Upper lobe of right lung (tissue), 1 donor: ENCODE data around the gene HCRTR1. TPM values are rescaled to one million over a fixed set of nuclear protein-coding genes. Genes with fewer than 3 reads are reported as not detected.

Experiments used
- ATAC-seq: fragments of 200-7000 bp; cut with Tn5 transposase; one replicate; pipeline ENCODE4 v1.9.1; 2020; ENCODE audit warnings: mild to moderate bottlenecking, moderate library complexity
- DNase-seq: peaks from one replicate; pipeline ENCODE4 v3.0.0-alpha.2; 2020
- H3K27ac ChIP-seq: fragments of 200-600 bp; one replicate; pipeline ENCODE4 v1.8.0; 2022
- H3K27me3 ChIP-seq: fragments of 200-600 bp; one replicate; pipeline ENCODE4 v1.8.0; 2022; ENCODE audit warnings: mild to moderate bottlenecking
- H3K36me3 ChIP-seq: fragments of 200-600 bp; one replicate; pipeline ENCODE4 v1.8.0; 2022
- H3K4me1 ChIP-seq: fragments of 200-600 bp; one replicate; pipeline ENCODE4 v1.8.0; 2022
- H3K4me3 ChIP-seq: fragments of 200-600 bp; one replicate; pipeline ENCODE4 v1.8.0; 2022; ENCODE audit warnings: mild to moderate bottlenecking
- H3K9me3 ChIP-seq: fragments of 200-600 bp; one replicate; pipeline ENCODE4 v1.8.0; 2022
- CTCF ChIP-seq: fragments of 200-600 bp; IDR thresholded peaks from one replicate; pipeline ENCODE4 v1.8.0; 2022; ENCODE audit warnings: antibody characterized with exemption
- intact Hi-C: fragments of 100-400 bp; cut with DNase I; formaldehyde crosslinking; loops from one replicate; pipeline ENCODE4 v1.11.0; 2022
- total RNA-seq: library from RNA; stranded (reverse); fragmentation: NEBNext Ultra II Directional; extraction: Animal tissue kit (Norgen Biotek cat#: 25700); gene quantifications from one replicate; pipeline ENCODE4 v1.2.1, GENCODE V29; 2021
- donor health status: DM: no; HTN: yes; CAD: no; lungs with severe emphysema.

Gene HCRTR1
- total RNA-seq, 1 donor from 2014 or later: not detected

GRCh38 chr1:31580513-31580870 is 37.0 kb upstream of the HCRTR1 start:
- H3K4me3 ChIP-seq: peak overlapping the region; percentile 19
- H3K27ac ChIP-seq: peak overlapping the region; percentile 42
- DNase-seq (no peak), ATAC-seq (no peak)
- TF ChIP-seq CTCF: no peak
- H3K27me3 ChIP-seq: no peaks in the 10 kb centered on the region
- peaks cover 40% of the 10 kb centered on the region for H3K4me1 ChIP-seq
- no peaks in the 10 kb centered on the region for H3K9me3 ChIP-seq
- intact Hi-C loops: no loop called here
- H3K36me3 ChIP-seq: no peaks in the 10 kb centered on the region

DNA sequence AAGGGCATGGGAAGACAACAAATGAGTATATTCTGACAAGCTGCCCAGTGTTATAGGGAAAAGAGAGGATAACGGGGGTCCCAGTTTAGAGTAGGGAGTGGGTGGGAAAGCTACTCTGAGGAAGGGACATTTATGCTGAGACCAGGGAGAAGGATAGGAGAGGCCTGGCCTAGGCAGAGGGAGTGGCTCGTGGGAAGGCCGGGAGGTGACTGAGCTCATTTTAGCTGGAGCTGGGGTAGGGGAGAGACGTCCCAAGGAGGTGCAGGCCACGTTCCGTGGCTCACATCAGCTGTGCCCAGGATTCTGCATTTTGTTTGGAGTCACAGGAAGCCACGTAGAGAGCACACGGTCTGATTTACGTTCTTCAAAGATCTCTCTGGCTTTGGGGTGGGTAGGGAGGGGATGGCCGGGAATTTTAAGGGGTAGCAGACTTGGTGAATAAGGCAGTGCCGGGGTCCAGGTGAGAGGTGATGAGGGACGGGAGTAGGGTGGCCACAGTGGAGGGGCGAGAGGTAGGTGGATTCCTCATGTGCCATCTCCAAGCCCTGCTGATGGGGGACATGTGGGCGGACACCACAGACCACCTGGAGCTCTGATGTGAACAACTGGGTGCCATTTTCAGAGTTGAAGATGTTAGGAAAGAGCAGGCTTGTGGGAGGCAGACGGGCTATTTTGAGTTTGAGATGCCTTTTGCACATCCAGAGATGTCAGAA is 36.4 kb upstream of the HCRTR1 start:
- H3K27ac ChIP-seq: peak overlapping the region; percentile 42
- TF ChIP-seq CTCF: no peak
- ATAC-seq (no peak), DNase-seq (peak; percentile 53)
- no peaks in the 10 kb centered on the region for H3K27me3 ChIP-seq
- peaks cover 5% of the 10 kb centered on the region for H3K36me3 ChIP-seq
- H3K9me3 ChIP-seq: no peaks in the 10 kb centered on the region
- intact Hi-C loops: no loop called here
- H3K4me1 ChIP-seq: peaks cover 36% of the 10 kb centered on the region
- H3K4me3 ChIP-seq: peak overlapping the region; percentile 19

GRCh38 chr1:31581821-31582810 is 35.4 kb upstream of the HCRTR1 start:
- peak overlapping the region; percentile 42 for H3K27ac ChIP-seq
- no peak for TF ChIP-seq CTCF
- peak; percentile 19 for DNase-seq
- H3K4me3 ChIP-seq: no peak overlapping the region
- H3K9me3 ChIP-seq: no peaks in the 10 kb centered on the region
- H3K27me3 ChIP-seq: no peaks in the 10 kb centered on the region
- peaks cover 33% of the 10 kb centered on the region for H3K4me1 ChIP-seq
- intact Hi-C loops: no loop called here
- H3K36me3 ChIP-seq: peaks cover 6% of the 10 kb centered on the region
- ATAC-seq: no peak

DNA sequence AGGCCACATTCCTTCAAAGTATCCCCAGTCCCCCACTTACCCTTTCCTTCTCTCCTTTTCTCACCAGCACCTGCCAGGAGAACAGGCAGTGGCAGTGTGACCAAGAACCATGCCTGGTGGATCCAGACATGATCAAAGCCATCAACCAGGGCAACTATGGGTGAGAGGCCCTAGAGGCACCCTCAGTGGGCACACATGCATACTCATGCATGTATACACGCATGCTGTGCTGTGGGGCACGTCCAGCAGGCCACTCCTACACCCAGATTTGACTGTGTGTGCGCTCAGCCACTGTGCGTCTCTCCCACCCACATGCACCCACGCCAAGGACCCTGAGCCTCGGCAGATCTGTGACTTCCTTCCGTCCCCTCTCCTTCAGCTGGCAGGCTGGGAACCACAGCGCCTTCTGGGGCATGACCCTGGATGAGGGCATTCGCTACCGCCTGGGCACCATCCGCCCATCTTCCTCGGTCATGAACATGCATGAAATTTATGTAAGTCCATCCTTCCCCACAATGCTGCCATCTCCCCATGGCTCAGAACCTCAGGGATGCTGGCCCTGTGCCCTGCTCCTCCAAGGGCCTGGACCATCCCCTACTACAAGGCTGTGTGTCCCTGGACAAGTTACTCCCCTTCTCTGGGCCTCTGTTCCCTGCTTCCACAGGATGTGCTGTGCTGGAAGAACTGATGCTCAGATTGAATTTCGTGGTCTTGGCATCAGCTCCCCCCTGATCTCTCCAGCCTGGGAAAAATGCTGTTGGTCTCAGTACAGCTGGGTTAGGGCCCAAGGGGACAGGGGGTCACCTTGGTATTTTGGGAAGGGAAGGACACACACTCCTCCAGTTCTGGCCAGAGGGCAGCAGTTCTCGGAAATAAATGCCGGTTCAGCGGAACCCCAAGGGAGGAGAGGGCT is 34.2 kb upstream of the HCRTR1 start:
- no peak overlapping the region for H3K4me3 ChIP-seq
- no peaks in the 10 kb centered on the region for H3K27me3 ChIP-seq
- intact Hi-C loops: no loop called here
- H3K27ac ChIP-seq: peak overlapping the region; percentile 60
- H3K9me3 ChIP-seq: no peaks in the 10 kb centered on the region
- no peak for TF ChIP-seq CTCF
- ATAC-seq (no peak), DNase-seq (peak; percentile 51)
- H3K4me1 ChIP-seq: peaks cover 44% of the 10 kb centered on the region
- H3K36me3 ChIP-seq: peaks cover 6% of the 10 kb centered on the region
